LHCN-M2 (cell line): Measurements from ENCODE around the gene CBX6. TPM values are rescaled to one million over a fixed set of nuclear protein-coding genes. Genes with fewer than 3 reads are reported as not detected.

Experiments used
- DNase-seq: peaks from one replicate; pipeline ENCODE4 v3.0.0-alpha.2; 2012; ENCODE audit warnings: low read depth
- total RNA-seq: library from RNA; depleted of rRNA; stranded (reverse); fragments of >200 nt; gene quantifications from 2 replicates; pipeline ENCODE4 v1.2.3, GENCODE V29; 2014

Gene CBX6
- total RNA-seq, 1 experiment from 2014 or later: 29.0 TPM

- no peak for DNase-seq
Measured at GRCh38 chr22:38841211-38841610, 30.8 kb downstream of the CBX6 start.

DNA sequence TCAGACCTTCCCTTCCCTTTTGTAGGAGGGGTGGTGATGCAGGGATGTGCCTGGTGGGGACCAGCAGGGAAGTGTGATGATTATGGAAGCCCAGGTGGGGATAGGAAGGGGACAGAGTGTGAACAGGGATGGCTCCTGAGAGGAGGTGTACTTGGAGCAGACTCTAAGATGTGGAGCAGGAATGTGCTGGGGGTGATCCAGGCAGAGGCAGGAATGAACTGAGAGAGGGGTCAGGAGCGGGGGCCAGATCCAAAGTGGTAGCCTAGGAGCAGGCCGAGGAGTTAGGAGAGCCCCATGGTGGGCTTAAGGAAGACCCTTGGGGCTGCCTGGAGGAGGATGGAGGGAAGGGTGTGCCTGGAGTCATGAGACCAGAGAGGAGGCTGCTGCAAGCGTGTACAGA is 31.9 kb downstream of the CBX6 start:
- DNase-seq: no peak

DNA sequence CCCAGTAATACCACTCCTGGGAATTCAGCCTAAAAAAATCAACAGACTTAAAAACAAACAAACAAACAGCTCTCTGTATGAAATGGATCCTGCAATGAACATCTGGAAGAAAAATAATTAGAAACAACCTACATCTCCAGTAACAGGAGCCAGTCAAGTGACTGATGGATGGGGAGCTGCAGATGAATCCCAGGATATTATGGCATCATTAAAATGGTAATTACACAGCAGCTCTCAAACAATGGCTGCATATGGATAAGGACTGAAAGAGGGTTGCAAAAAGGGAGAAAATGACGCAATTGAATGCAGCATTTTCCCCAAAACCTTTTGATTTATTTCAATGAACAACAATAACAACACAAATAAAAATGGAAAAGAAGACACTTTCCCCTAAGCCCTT is 32.3 kb downstream of the CBX6 start:
- no peak for DNase-seq

DNA sequence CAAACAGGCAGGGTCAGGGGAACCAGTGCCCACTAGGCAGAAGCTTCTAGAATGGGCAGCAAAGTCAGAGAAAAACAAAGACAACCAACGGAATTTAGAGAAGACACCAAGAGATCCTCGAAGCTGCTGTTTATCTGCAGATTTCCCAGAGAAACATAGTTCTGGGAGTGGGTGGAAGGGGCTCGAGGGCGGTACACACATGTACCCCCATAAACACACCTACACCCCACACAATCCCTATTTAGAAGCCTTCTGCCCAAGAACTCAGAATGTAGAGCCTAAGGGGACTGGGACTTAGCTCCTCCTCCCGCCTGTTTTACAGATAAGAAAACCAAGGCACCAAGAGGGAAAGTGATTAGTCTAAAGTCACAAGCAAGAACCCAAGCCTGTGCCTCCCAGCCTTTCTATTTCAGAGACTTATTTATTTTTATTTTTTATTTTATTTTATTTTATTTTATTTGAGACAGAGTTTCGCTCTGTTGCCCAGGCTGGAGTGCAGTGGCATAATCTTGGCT is 34.5 kb downstream of the CBX6 start:
- no peak for DNase-seq

- no peak for DNase-seq
Measured at GRCh38 chr22:38835888-38836301, 36.1 kb downstream of the CBX6 start.

DNA sequence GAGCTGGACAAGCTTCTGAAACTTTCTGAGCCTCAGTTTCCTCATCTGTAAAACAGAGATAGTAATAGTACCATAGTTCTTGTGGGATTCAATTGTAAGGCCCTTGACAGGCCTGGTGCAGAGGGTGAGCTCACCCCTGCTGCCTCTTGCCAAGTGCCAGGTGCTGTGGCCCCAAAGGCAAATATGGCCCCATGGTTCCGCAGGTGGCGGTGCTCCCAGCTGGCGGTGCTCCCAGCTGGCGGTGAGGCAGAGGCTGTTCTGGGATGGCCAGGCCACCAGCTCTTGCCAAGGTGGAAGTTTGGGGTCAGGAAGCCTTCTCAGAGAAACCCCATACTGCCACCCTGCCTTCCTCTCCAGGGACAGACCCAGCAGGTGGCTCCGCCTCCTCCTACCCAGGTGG is 37.0 kb downstream of the CBX6 start:
- no peak for DNase-seq

GRCh38 chr22:38834215-38834953 is 37.6 kb downstream of the CBX6 start:
- no peak for DNase-seq

DNA sequence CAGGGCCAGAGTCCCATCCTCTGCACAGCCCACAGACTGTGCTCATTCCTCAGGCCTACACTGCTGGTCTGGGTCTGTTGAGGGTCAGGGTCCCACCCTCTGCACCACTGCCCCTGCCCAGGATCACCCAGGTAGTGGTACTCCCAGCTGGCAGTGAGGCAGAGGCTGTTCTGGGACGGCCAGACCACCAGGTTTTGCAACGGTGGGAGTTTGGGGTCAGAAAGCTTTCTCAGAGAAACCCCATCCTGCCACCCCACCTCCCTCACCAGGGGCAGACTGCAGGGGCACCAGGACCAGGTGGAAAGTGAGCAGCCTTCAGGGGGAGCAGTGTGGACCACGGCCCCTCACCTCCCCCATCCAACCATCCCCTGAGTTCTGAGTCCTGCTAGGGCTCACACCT is 39.0 kb downstream of the CBX6 start:
- DNase-seq: no peak

DNA sequence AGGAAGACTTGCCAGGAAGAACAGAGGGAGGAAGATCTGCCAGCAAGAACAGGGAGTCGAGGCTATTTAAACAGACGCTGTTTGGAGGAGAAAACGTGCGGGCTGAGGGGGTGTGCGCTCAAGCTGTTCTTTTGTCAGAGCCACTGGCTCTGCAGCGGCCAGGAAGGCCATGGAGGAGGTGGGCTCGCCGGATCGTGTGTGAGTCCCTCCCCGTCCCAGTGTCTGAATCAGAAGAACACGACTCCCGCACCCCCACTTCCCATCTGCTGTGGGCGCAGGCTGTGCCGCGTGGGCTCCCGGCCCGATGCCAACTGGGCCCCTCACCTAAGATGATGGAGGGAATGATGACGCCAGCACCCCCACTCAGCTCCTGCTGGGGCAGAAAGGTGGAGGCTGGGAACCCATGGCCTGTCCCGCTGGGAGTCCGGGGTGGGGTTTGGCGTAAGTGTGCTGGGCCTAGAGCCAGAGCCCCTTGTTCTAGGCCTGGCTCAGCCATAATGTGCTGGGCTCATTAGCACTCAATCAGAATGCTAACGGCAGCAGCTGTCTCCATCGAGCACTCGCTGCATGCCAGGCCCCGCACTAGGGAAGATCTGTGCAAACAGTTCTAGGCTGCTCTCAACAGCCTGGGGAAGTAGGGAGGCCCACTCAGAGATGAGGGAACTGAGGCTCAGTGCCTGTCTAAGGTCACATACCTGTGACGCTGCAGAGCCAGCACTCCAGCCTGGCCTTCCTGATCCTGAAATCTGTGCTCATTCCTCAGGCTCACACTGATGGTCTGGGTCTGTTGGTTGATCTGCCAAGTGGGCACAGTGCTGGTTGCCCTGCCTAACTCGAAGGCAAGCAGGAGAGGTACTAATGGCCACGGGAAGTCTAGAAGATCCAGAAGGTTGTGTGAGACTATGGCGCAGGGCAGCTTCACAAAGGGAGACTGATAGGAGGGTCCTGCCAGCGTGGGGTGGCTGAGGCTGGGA is 39.7 kb downstream of the CBX6 start:
- no peak for DNase-seq

- peak; percentile 20 for DNase-seq
Measured at GRCh38 chr22:38831166-38831945, 40.7 kb downstream of the CBX6 start.

GRCh38 chr22:38830845-38831108 is 41.2 kb downstream of the CBX6 start:
- no peak for DNase-seq

DNA sequence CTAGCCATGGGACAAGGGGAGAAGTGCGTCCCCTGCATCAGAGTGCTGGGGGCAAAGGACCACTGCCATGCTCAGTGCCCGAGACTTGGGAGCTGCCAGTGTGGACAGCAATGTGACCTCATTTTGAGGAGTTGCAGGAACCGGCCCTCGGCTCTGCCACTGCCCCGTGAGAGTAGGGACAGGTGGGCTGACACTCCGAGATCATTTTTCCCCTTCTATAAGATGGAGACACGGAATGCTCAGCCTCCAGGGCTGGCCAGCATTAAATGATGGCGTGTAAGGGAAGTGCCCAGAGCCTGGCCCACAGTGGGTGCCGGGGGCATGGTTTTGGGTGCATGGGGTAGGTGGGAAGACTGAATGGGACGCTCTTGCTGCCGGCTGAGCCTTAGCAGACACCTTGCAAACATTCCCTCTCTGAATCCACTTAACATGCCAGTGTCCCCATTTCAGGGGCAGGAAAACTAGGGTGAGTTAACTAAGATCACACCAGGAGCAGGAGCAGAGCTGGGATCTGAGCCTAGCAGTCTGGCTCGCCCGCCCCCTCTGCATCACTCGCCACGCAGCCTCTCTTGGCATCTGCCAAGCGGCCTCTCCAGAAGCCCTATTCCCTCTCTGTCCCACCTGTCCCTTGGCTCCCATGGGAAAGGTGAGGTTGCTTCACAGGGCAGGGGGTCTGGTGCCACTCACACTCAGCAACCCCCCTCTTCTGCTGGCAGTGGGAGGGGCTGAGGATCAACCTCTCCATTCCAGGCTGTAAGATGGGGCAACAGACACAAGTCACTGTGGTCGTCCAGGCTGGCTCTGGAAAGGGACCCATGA is 41.8 kb downstream of the CBX6 start:
- no peak for DNase-seq

DNA sequence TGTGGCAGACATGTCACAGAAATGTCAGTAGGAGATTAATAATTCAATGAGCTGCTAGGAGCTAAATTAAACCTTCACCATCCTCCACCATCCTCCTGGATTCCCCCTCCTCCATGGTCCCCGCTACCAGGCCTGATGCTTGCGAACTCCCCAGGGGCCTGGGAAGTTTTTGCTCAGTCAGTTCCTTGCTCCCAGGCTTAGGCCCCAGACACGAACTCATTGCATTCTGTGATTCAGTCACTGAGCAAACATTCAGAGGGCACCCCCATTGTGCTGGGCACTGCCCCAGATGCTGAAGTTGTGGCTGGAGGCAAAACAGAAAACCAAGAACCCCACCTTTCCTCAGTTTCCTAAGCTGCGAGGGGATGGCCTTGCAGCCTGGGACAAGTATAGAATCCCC is 42.5 kb downstream of the CBX6 start:
- no peak for DNase-seq

- no peak for DNase-seq
Measured at GRCh38 chr22:38828616-38829205, 43.3 kb downstream of the CBX6 start.

DNA sequence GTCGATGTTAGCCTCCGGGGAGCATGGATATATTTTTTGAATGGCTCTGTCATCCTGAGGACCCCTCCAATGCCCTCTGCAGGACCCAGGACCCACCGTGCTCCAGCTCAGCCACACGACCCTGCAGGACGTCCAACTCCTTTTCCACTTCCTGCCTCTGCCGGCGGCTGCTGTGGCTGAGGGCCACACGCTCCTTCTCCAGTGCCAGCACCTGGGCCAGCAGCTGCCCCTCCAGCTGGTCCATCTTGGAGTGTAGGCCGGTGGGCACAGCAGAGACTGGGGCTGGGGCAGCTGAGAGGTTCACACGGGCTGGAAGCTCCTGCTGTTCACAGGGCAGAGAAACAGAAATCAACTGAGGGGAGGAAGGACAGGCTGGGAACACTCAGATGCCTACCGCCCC is 43.8 kb downstream of the CBX6 start:
- DNase-seq: no peak

DNA sequence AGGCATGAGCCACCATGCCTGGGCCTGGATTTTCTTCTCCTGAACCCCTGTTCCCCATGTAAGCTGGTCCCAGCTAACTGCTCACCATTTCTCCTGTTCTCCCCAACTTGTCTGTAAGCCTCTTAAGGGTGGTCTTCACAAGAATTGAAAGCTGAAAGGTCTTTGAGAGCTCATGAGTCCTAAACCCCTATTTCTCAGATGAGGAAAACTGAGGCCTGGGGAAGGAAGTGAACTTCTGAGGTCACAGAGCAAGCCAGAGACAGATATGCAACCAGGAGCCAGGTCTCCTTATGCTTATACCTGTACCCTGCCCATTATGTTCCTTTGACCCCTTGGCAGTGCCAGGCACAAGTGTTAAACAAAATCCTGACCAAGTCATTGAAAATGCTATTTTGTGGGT is 44.5 kb downstream of the CBX6 start:
- DNase-seq: no peak

DNA sequence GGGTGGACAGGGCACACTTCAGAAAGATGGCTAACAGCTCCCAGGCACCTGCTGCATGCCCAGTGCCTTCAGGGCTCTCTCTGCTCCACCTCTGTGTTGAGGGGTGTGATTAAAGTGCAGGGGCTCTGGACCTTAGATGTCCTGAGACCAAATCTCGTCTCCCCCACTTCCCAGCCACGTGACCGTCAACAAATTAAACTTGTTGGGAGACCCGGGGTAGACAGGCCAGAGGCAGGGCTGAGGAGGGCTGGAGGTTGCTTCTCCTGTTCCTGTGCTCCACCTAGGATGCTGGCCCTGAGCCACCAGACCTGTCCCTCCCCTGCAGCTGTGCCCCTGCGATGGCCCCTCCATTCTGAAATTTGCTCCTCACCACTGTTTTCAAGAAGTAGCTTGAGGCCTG is 45.2 kb downstream of the CBX6 start:
- no peak for DNase-seq

- DNase-seq: no peak
Measured at GRCh38 chr22:38826386-38826785, 45.6 kb downstream of the CBX6 start.

DNA sequence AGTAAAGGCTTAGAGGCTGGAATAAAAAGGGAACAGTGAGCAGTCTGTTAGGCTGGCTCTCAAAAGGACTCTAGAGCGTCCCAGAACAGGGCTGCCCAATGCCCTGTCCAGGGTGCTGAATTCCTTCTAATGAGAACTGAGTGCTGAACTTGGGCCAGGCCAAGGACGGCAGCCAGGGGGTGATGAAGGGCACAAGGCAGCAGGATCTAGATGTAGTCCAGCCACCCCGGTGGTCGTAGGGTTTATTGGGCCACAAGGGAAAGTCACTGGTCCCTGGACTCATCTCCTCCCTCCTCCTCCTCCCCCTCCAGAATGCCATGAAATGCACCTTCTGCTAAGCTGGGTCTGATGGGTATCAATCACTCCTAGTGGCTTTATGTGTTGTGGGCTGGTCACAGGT is 47.4 kb downstream of the CBX6 start:
- peak; percentile 73 for DNase-seq

GRCh38 chr22:38823637-38824036 is 48.4 kb downstream of the CBX6 start:
- no peak for DNase-seq

DNA sequence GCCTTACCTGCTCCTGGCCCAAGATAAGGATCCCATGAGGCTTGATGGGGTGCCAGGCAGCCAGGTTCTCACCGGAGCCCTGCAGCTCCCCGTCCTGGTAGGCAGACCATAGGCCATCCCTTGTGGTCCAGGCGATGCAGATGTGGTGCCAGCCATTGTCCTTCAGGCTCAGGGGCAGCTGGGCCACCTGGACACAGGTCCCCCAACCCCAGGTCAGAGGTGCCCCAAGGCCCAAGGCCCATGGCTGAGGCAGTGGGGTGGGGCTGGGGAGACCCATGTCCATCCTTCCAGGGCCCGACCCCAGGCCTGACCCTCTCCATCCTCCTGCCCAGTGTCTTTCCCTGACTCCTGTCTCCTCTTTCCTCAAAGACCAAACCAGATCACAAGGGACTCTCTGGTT is 48.9 kb downstream of the CBX6 start:
- DNase-seq: no peak
